ENCODE data around the gene DAB2IP.
"Not testable (repeated sequence)": the region's sequence is repeated elsewhere in the genome, so short reads cannot be mapped to it uniquely, and the experiment has no call there.

DAB2IP gene

GRCh38 chr9:121651295-121652020, at the start of gene DAB2IP:
TSS of gene DAB2IP (plus strand) at chr9:121651634. CDS start at chr9:121651776, 142 bp downstream.
- peak; percentile 41 for DNase-seq

- no peak for DNase-seq
These were observed 48.4 kb upstream of the DAB2IP start for GRCh38 chr9:121603028-121603427.

- no peak for DNase-seq
These were observed 47.2 kb upstream of the DAB2IP start for GRCh38 chr9:121604242-121604641.

- DNase-seq = no peak
These were observed 46.8 kb upstream of the DAB2IP start for GRCh38 chr9:121604654-121605053.

- DNase-seq = no peak
These were observed 43.8 kb upstream of the DAB2IP start for GRCh38 chr9:121607434-121608167.

GRCh38 chr9:121608168-121608853, 43.1 kb upstream of the DAB2IP start:
- no peak for DNase-seq

GRCh38 chr9:121609822-121610637, 41.4 kb upstream of the DAB2IP start:
- DNase-seq = no peak

GRCh38 chr9:121610638-121610953, 40.8 kb upstream of the DAB2IP start:
- no peak for DNase-seq

GRCh38 chr9:121612511-121612998, 38.9 kb upstream of the DAB2IP start:
- no peak for DNase-seq

GRCh38 chr9:121613009-121613752, 38.3 kb upstream of the DAB2IP start:
- no peak for DNase-seq

- no peak for DNase-seq
These were observed 35.2 kb upstream of the DAB2IP start for GRCh38 chr9:121616123-121616755.

GRCh38 chr9:121618504-121618903, 32.9 kb upstream of the DAB2IP start:
- no peak for DNase-seq

- not testable (repeated sequence) for DNase-seq
These were observed 32.5 kb upstream of the DAB2IP start for GRCh38 chr9:121618910-121619309.

- DNase-seq = no peak
These were observed 31.7 kb upstream of the DAB2IP start for GRCh38 chr9:121619545-121620324.

GRCh38 chr9:121620325-121620673, 31.1 kb upstream of the DAB2IP start:
- no peak for DNase-seq

GRCh38 chr9:121620777-121621449, 30.5 kb upstream of the DAB2IP start:
- DNase-seq = no peak

- no peak for DNase-seq
These were observed 28.8 kb upstream of the DAB2IP start for GRCh38 chr9:121622387-121623203.

GRCh38 chr9:121623430-121623829, 28.0 kb upstream of the DAB2IP start:
- DNase-seq = not testable (repeated sequence)

- no peak for DNase-seq
These were observed 25.8 kb upstream of the DAB2IP start for GRCh38 chr9:121625590-121625989.

Measured in NCI-H146 (cell line).